HuH-7 (cell line): Measurements from ENCODE around the gene GPX6.
"Not testable (repeated sequence)": the region's sequence is repeated elsewhere in the genome, so short reads cannot be mapped to it uniquely, and the experiment has no call there.

ENCODE experiments used
- DNase-seq: peaks from one replicate; pipeline ENCODE4 v3.0.0; 2011; ENCODE audit warnings: low spot score

Gene GPX6

GRCh38 chr6:28515676-28516075, at the start of gene GPX6:
Gene GPX6 (minus strand): TSS chr6:28515793. CDS start chr6:28515743, 50 bp downstream.
- DNase-seq, result no peak

GRCh38 chr6:28563430-28564095, 48.0 kb upstream of the GPX6 start:
- DNase-seq, result no peak

GRCh38 chr6:28558629-28559028, 43.0 kb upstream of the GPX6 start:
- DNase-seq, result no peak

- no peak for DNase-seq
Observed at GRCh38 chr6:28555136-28555535, 39.5 kb upstream of the GPX6 start.

GRCh38 chr6:28553986-28554881, 38.6 kb upstream of the GPX6 start:
- DNase-seq, result no peak

GRCh38 chr6:28553384-28553985, 37.9 kb upstream of the GPX6 start:
- DNase-seq, result no peak

GRCh38 chr6:28551891-28552666, 36.5 kb upstream of the GPX6 start:
- no peak for DNase-seq

GRCh38 chr6:28547003-28547402, 31.4 kb upstream of the GPX6 start:
- not testable (repeated sequence) for DNase-seq

- no peak for DNase-seq
Observed at GRCh38 chr6:28545955-28546354, 30.4 kb upstream of the GPX6 start.

- DNase-seq, result no peak
Observed at GRCh38 chr6:28543651-28544610, 28.3 kb upstream of the GPX6 start.

- DNase-seq, result peak; percentile 48
Observed at GRCh38 chr6:28542440-28543296, 27.1 kb upstream of the GPX6 start.

GRCh38 chr6:28541996-28542395, 26.4 kb upstream of the GPX6 start:
- DNase-seq, result no peak

GRCh38 chr6:28537509-28538140, 22.0 kb upstream of the GPX6 start:
- no peak for DNase-seq

GRCh38 chr6:28537065-28537464, 21.5 kb upstream of the GPX6 start:
- DNase-seq, result no peak

GRCh38 chr6:28534875-28535274, 19.3 kb upstream of the GPX6 start:
- DNase-seq, result no peak

GRCh38 chr6:28534306-28534705, 18.7 kb upstream of the GPX6 start:
- no peak for DNase-seq

- DNase-seq, result no peak
Observed at GRCh38 chr6:28531479-28532128, 16.0 kb upstream of the GPX6 start.

GRCh38 chr6:28530777-28531176, 15.2 kb upstream of the GPX6 start:
- no peak for DNase-seq

- no peak for DNase-seq
Observed at GRCh38 chr6:28525496-28526039, 10.0 kb upstream of the GPX6 start, which contains the start of gene GPX5. Gene GPX5 (plus strand): TSS chr6:28525881. CDS start chr6:28526014, 133 bp downstream.
